ENCODE measurements around the gene CUX1.
"Not testable (repeated sequence)": the region's sequence is repeated elsewhere in the genome, so short reads cannot be mapped to it uniquely, and the experiment has no call there.

Gene CUX1

GRCh38 chr7:101988060-101988459 lies 170.6 kb downstream of the CUX1 start:
- not testable (repeated sequence) for DNase-seq

GRCh38 chr7:101988513-101988912 lies 171.1 kb downstream of the CUX1 start:
- no peak for DNase-seq

GRCh38 chr7:101989101-101989500 lies 171.7 kb downstream of the CUX1 start:
- DNase-seq: no peak

GRCh38 chr7:101990811-101991418 lies 173.5 kb downstream of the CUX1 start:
- DNase-seq: no peak

- DNase-seq: no peak
Measured at GRCh38 chr7:101991860-101992259, 174.4 kb downstream of the CUX1 start.

- no peak for DNase-seq
Measured at GRCh38 chr7:101993311-101993710, 175.9 kb downstream of the CUX1 start.

- no peak for DNase-seq
Measured at GRCh38 chr7:101995121-101995520, 177.7 kb downstream of the CUX1 start.

GRCh38 chr7:101996131-101996691 lies 178.8 kb downstream of the CUX1 start:
- DNase-seq: no peak

GRCh38 chr7:101996876-101997275 lies 179.4 kb downstream of the CUX1 start:
- no peak for DNase-seq

GRCh38 chr7:101998029-101998905 lies 180.8 kb downstream of the CUX1 start:
- no peak for DNase-seq

- no peak for DNase-seq
Measured at GRCh38 chr7:101998906-101999240, 181.4 kb downstream of the CUX1 start.

GRCh38 chr7:101999393-101999792 lies 182.0 kb downstream of the CUX1 start:
- DNase-seq: no peak

- no peak for DNase-seq
Measured at GRCh38 chr7:102000123-102000522, 182.7 kb downstream of the CUX1 start.

GRCh38 chr7:102004229-102004628 lies 186.8 kb downstream of the CUX1 start:
- no peak for DNase-seq

- DNase-seq: no peak
Measured at GRCh38 chr7:102004848-102005247, 187.4 kb downstream of the CUX1 start.

- DNase-seq: no peak
Measured at GRCh38 chr7:102005933-102006480, 188.6 kb downstream of the CUX1 start.

GRCh38 chr7:102006695-102007094 lies 189.3 kb downstream of the CUX1 start:
- no peak for DNase-seq

GRCh38 chr7:102008535-102009262 lies 191.3 kb downstream of the CUX1 start:
- DNase-seq: no peak

GRCh38 chr7:102009628-102010027 lies 192.2 kb downstream of the CUX1 start:
- no peak for DNase-seq

GRCh38 chr7:102012112-102012830 lies 194.8 kb downstream of the CUX1 start:
- DNase-seq: not testable (repeated sequence)

GRCh38 chr7:102012941-102013461 lies 195.6 kb downstream of the CUX1 start:
- no peak for DNase-seq

GRCh38 chr7:102018876-102019275 lies 201.4 kb downstream of the CUX1 start:
- no peak for DNase-seq
